NCI-H1417 treated with DMSO at 0.1 percent for 48 hours (cell line): Measurements from ENCODE around the gene CDC37L1.
"Not testable (repeated sequence)": the region's sequence is repeated elsewhere in the genome, so short reads cannot be mapped to it uniquely, and the experiment has no call there.

Experiments used
- DNase-seq: peaks from one replicate; lab custom pipeline; 2025; lab: John Stamatoyannopoulos, UW

CDC37L1 gene

GRCh38 chr9:4754530-4754929 is 75.2 kb downstream of the CDC37L1 start:
- not testable (repeated sequence) for DNase-seq

DNA sequence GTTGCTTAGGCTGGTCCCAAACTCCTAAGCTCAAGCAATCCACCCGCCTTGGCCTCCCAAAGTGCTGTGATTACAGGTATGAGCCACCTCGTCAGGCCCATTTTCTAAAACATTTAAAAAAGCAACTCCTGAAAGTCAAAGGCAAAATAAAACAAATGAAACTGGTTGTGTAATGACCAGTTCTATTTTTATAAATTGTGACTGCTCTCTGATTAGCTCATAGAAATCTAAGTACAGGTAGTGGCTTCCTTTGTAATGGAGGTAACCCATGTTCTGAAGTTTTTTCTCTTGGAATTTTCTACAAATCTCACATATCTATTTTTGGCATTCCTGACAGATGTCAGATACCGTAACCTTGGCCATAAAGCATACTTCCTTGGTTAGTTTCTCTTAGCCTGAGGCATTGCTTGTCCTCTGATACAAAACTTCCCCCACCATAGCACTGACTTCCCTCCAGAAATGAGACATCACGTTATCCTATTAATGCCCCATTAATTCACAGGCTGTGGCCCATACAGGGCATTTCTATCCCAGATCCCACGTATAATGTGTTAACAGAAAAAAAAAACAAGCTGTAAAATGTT is 75.7 kb downstream of the CDC37L1 start:
- DNase-seq: no peak

GRCh38 chr9:4756420-4756819 is 77.1 kb downstream of the CDC37L1 start:
- no peak for DNase-seq
